GM12874 (cell line): ENCODE results near the gene TRIM72.

ENCODE experiments used
- CTCF ChIP-seq: IDR thresholded peaks from 2 replicates; pipeline ENCODE4 v1.5.1; 2011; ENCODE audit warnings: low read depth, mild to moderate bottlenecking, control low read depth, low read length, moderate library complexity; ENCODE audit not compliant: insufficient read depth

The TRIM72 gene

GRCh38 chr16:31262084-31262483, 48.2 kb downstream of the TRIM72 start:
- no peak for TF ChIP-seq CTCF

- no peak for TF ChIP-seq CTCF
These were observed 51.7 kb downstream of the TRIM72 start for GRCh38 chr16:31265329-31266245.

GRCh38 chr16:31267332-31268032, 53.6 kb downstream of the TRIM72 start:
- no peak for TF ChIP-seq CTCF

- no peak for TF ChIP-seq CTCF
These were observed 54.1 kb downstream of the TRIM72 start for GRCh38 chr16:31268033-31268365.

GRCh38 chr16:31268891-31269290, 55.0 kb downstream of the TRIM72 start:
- no peak for TF ChIP-seq CTCF

GRCh38 chr16:31269541-31269940, 55.6 kb downstream of the TRIM72 start:
- TF ChIP-seq CTCF = no peak

GRCh38 chr16:31270795-31271194, 56.9 kb downstream of the TRIM72 start:
- no peak for TF ChIP-seq CTCF
